Measurements from ENCODE around the gene EIF4E3. TPM values are rescaled to one million over a fixed set of nuclear protein-coding genes. Genes with fewer than 3 reads are reported as not detected.
A peak's percentile ranks its signal among the peaks of the same experiment; 100 is the strongest.

EIF4E3 gene
- polyA plus RNA-seq, 3 donors, result 35.6 to 111 (median 58.6) TPM

DNA sequence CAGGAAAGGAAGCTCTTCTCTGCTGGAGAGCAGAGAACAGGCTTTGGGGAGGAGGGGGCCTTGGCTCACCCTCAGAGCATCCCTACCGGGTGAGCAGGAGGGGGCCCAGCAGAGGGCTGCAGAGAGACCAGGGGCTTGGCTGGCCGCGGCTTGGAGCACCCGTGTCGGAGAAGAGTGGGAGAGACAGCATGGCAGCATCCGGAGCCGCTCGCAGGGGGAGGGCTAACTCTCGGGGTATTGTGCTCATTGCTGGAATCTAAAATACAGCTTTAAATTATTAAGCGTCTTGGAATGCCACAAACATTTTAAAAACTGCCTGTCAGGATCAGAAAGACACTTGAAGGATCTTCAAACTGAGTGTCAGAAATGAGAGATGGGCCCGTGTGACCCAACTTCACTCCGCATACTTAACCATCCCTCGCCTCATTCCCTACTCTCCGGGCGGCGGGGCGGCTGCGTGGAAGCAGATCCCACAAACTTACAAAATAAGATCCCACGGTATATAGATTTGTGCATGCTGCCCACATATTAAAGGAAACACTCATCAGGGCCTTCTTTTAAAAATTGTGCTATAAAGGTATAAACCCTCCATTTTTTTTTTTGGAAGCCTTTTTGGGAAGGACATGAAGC is 53.9 kb downstream of the EIF4E3 start:
- Mint-ChIP-seq H3K27me3 (ENCODE audit: low read depth in 3 of 3) (peaks cover 0 to 3% (median 0%) of the 10 kb centered on the region in 3 donors), H3K9me3 (peaks cover 0 to 6% (median 3%) of the 10 kb centered on the region in 7 donors), H3K4me1 (no peaks in the 10 kb centered on the region), H3K4me3 (no peak overlapping the region), H3K36me3 (peaks cover 26 to 33% of the 10 kb centered on the region in 2 donors), H3K27ac (peak overlapping the region in 1 of 7 donors; percentile 43)
- Histone ChIP-seq H3K4me1 (ENCODE audit: control insufficient read depth in 1 of 2, insufficient read depth in 2 of 2, low read length in 2 of 2) (no peaks in the 10 kb centered on the region), H4K20me1 (ENCODE audit: insufficient read depth, low read length) (peaks cover 6% of the 10 kb centered on the region), H3K36me3 (replicated peaks in 1 of 2; ENCODE audit: control insufficient read depth in 1 of 2, insufficient read depth in 2 of 2, low read length in 2 of 2) (peaks cover 0 to 20% of the 10 kb centered on the region in 2 donors), H3K4me3 (replicated peaks in 1 of 3; ENCODE audit: low read depth in 2 of 3, low read length in 3 of 3) (no peak overlapping the region), H3K27ac (ENCODE audit: low read depth in 1 of 2, low read length in 2 of 2) (no peak overlapping the region), H3K9ac (ENCODE audit: insufficient read depth, low read length, poor library complexity, severe bottlenecking) (no peak overlapping the region), H2AFZ (ENCODE audit: insufficient read depth, low read depth, low read length, poor library complexity, severe bottlenecking) (no peak overlapping the region), H3K79me2 (ENCODE audit: insufficient read depth, low read length) (no peaks in the 10 kb centered on the region), H3K27me3 (ENCODE audit: control insufficient read depth in 2 of 2, insufficient read depth in 2 of 2, low read length in 2 of 2) (no peaks in the 10 kb centered on the region), H3K4me2 (replicated peaks; ENCODE audit: extremely low read depth, low read length, poor library complexity, severe bottlenecking) (no peak overlapping the region), H3K9me3 (replicated peaks in 1 of 2; ENCODE audit: control insufficient read depth in 1 of 2, insufficient read depth in 1 of 2, low read length in 2 of 2) (peaks cover 0 to 2% of the 10 kb centered on the region in 2 donors)
- TF ChIP-seq, protein P1, sequence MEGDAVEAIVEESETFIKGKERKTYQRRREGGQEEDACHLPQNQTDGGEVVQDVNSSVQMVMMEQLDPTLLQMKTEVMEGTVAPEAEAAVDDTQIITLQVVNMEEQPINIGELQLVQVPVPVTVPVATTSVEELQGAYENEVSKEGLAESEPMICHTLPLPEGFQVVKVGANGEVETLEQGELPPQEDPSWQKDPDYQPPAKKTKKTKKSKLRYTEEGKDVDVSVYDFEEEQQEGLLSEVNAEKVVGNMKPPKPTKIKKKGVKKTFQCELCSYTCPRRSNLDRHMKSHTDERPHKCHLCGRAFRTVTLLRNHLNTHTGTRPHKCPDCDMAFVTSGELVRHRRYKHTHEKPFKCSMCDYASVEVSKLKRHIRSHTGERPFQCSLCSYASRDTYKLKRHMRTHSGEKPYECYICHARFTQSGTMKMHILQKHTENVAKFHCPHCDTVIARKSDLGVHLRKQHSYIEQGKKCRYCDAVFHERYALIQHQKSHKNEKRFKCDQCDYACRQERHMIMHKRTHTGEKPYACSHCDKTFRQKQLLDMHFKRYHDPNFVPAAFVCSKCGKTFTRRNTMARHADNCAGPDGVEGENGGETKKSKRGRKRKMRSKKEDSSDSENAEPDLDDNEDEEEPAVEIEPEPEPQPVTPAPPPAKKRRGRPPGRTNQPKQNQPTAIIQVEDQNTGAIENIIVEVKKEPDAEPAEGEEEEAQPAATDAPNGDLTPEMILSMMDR (IDR thresholded peaks at IDR 0.05), result no peak
- no peak for DNase-seq
- WGBS (ENCODE audit: insufficient coverage), result 98% methylated on average over 5 of the region's 19 CpGs
- intact Hi-C loops (cut with micrococcal nuclease), result no loop called here

DNA sequence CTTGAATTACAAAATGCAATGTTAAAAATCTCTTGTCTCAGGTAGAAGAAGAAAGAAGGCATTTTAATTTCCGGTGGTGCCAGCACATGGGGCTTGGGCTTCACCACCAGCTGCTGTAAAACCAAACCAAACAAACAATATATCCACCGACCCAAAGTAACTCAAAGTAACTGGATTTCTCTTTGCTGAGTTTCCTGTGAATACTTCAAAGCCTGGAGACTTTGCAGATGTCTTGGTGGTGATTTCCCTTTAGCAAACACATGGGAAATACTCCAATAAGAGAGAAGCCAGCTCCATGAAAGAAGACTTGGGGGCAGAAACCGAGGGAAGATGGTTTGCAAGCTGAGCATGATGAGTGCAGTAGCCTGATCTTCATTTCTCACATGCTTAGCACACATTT is 62.6 kb downstream of the EIF4E3 start:
- Histone ChIP-seq H2AFZ (ENCODE audit: insufficient read depth, low read depth, low read length, poor library complexity, severe bottlenecking) (no peak overlapping the region), H3K36me3 (replicated peaks in 1 of 2; ENCODE audit: control insufficient read depth in 1 of 2, insufficient read depth in 2 of 2, low read length in 2 of 2) (peaks cover 0 to 28% of the 10 kb centered on the region in 2 donors), H3K4me2 (replicated peaks; ENCODE audit: extremely low read depth, low read length, poor library complexity, severe bottlenecking) (no peak overlapping the region), H3K27ac (ENCODE audit: low read depth in 1 of 2, low read length in 2 of 2) (no peak overlapping the region), H3K79me2 (ENCODE audit: insufficient read depth, low read length) (no peaks in the 10 kb centered on the region), H3K4me3 (replicated peaks in 1 of 3; ENCODE audit: low read depth in 2 of 3, low read length in 3 of 3) (no peak overlapping the region), H3K27me3 (ENCODE audit: control insufficient read depth in 2 of 2, insufficient read depth in 2 of 2, low read length in 2 of 2) (no peaks in the 10 kb centered on the region), H3K9ac (ENCODE audit: insufficient read depth, low read length, poor library complexity, severe bottlenecking) (no peak overlapping the region), H3K4me1 (ENCODE audit: control insufficient read depth in 1 of 2, insufficient read depth in 2 of 2, low read length in 2 of 2) (no peaks in the 10 kb centered on the region), H3K9me3 (replicated peaks in 1 of 2; ENCODE audit: control insufficient read depth in 1 of 2, insufficient read depth in 1 of 2, low read length in 2 of 2) (peaks cover 0 to 2% of the 10 kb centered on the region in 2 donors), H4K20me1 (ENCODE audit: insufficient read depth, low read length) (no peaks in the 10 kb centered on the region)
- DNase-seq, result no peak
- H3K4me1 Mint-ChIP-seq, result peaks cover 13% of the 10 kb centered on the region
- TF ChIP-seq, protein P1 (IDR thresholded peaks at IDR 0.05), result no peak
- 100% methylated on average over 1 of the region's 3 CpGs for WGBS (ENCODE audit: insufficient coverage)
- intact Hi-C loops (cut with micrococcal nuclease), result no loop called here
- H3K9me3 Mint-ChIP-seq, result peaks cover 6 to 15% (median 10%) of the 10 kb centered on the region in 7 donors
- no peak overlapping the region for H3K4me3 Mint-ChIP-seq
- H3K27ac Mint-ChIP-seq, result no peak overlapping the region
- H3K36me3 Mint-ChIP-seq, result peaks cover 42 to 44% of the 10 kb centered on the region in 2 donors
- peaks cover 0 to 1% (median 0%) of the 10 kb centered on the region in 3 donors for H3K27me3 Mint-ChIP-seq (ENCODE audit: low read depth in 3 of 3)
